Activated naive CD4-positive, alpha-beta T cell treated with anti-CD3 and anti-CD28 coated beads for 36 hours (primary cell): ENCODE results near the gene ABCB1. TPM values are rescaled to one million over a fixed set of nuclear protein-coding genes. Genes with fewer than 3 reads are reported as not detected.

Experiments used
- CTCF ChIA-PET: fragments of 350-600 bp; sonication (Branson Sonifier 250); formaldehyde crosslinking; loops from one replicate; lab custom pipeline; 2021; ENCODE audit warnings: antibody characterized with exemption; lab: Charles Lee
- DNase-seq: peaks from one replicate; pipeline ENCODE4 v3.0.0-alpha.2; 2020
- H3K27ac Mint-ChIP-seq: one replicate; pipeline ENCODE4 v1.8.0; 2021; ENCODE audit warnings: mild to moderate bottlenecking, mixed read lengths
- H3K27me3 Mint-ChIP-seq: one replicate; pipeline ENCODE4 v1.8.0; 2021; ENCODE audit warnings: low read depth, mixed read lengths
- H3K36me3 Mint-ChIP-seq: one replicate; pipeline ENCODE4 v1.8.0; 2021; ENCODE audit warnings: low read depth, mixed read lengths
- H3K4me1 Mint-ChIP-seq: one replicate; pipeline ENCODE4 v1.8.0; 2021; ENCODE audit warnings: low read depth, mixed read lengths
- H3K4me3 Mint-ChIP-seq: one replicate; pipeline ENCODE4 v1.8.0; 2021; ENCODE audit warnings: mild to moderate bottlenecking, moderate library complexity, mixed read lengths
- H3K9me3 Mint-ChIP-seq: one replicate; pipeline ENCODE4 v1.8.0; 2021; ENCODE audit warnings: mixed read lengths
- intact Hi-C: fragments of 100-400 bp; cut with micrococcal nuclease; formaldehyde crosslinking; loops from one replicate; pipeline ENCODE4 v1.15.1; 2023
- total RNA-seq, 2 experiments: library from RNA; stranded (reverse); gene quantifications; one replicate each; pipeline ENCODE4 v1.2.3, GENCODE V29; 2021

Gene ABCB1
- total RNA-seq, 2 experiments from 2014 or later = 2.3 to 3.5 TPM

GRCh38 chr7:87599336-87599735 is 1.3 kb downstream of the ABCB1 start:
- Mint-ChIP-seq H3K36me3 (no peaks in the 10 kb centered on the region), H3K27ac (no peak overlapping the region), H3K4me1 (peaks cover 20% of the 10 kb centered on the region), H3K9me3 (no peaks in the 10 kb centered on the region), H3K27me3 (peaks cover 5% of the 10 kb centered on the region), H3K4me3 (peak overlapping the region; percentile 84)
- intact Hi-C loops = loop anchor here (10.0 kb wide), 1 partner anchor 625 kb away; no protein-coding TSS in a partner anchor
- DNase-seq = peak; percentile 55
- CTCF ChIA-PET = interaction anchor here (0.9 to 1.7 kb wide), 4 partner anchors 8 to 184 kb away, joined by 3 to 7 read pairs (median 4); no protein-coding TSS in a partner anchor

GRCh38 chr7:87598234-87599009 is 2.3 kb downstream of the ABCB1 start:
- H3K4me3 Mint-ChIP-seq = peak overlapping the region; percentile 35
- DNase-seq = no peak
- H3K9me3 Mint-ChIP-seq = no peaks in the 10 kb centered on the region
- H3K36me3 Mint-ChIP-seq = no peaks in the 10 kb centered on the region
- peaks cover 20% of the 10 kb centered on the region for H3K4me1 Mint-ChIP-seq
- peaks cover 5% of the 10 kb centered on the region for H3K27me3 Mint-ChIP-seq
- intact Hi-C loops = loop anchor here (10.0 kb wide), 1 partner anchor 624 kb away; no protein-coding TSS in a partner anchor
- H3K27ac Mint-ChIP-seq = no peak overlapping the region
- CTCF ChIA-PET = interaction anchor here (1.2 kb wide), 1 partner anchor 21 kb away, joined by 4 read pairs; no protein-coding TSS in a partner anchor

GRCh38 chr7:87596696-87597095 is 4.0 kb downstream of the ABCB1 start:
- DNase-seq = no peak
- Mint-ChIP-seq H3K36me3 (no peaks in the 10 kb centered on the region), H3K4me3 (no peak overlapping the region), H3K9me3 (no peaks in the 10 kb centered on the region), H3K27me3 (peaks cover 2% of the 10 kb centered on the region), H3K27ac (no peak overlapping the region), H3K4me1 (peaks cover 19% of the 10 kb centered on the region)
- CTCF ChIA-PET = no interaction called here
- intact Hi-C loops = loop anchor here (1.0 to 10.0 kb wide), 2 partner anchors 251 to 622 kb away; partner anchors contain the start of gene CROT

GRCh38 chr7:87596136-87596535 is 4.5 kb downstream of the ABCB1 start:
- H3K4me1 Mint-ChIP-seq = peaks cover 16% of the 10 kb centered on the region
- CTCF ChIA-PET = no interaction called here
- DNase-seq = no peak
- H3K9me3 Mint-ChIP-seq = no peaks in the 10 kb centered on the region
- H3K27me3 Mint-ChIP-seq = peaks cover 2% of the 10 kb centered on the region
- H3K4me3 Mint-ChIP-seq = no peak overlapping the region
- no peak overlapping the region for H3K27ac Mint-ChIP-seq
- no peaks in the 10 kb centered on the region for H3K36me3 Mint-ChIP-seq
- intact Hi-C loops = loop anchor here (10.0 kb wide), 1 partner anchor 621 kb away; no protein-coding TSS in a partner anchor

GRCh38 chr7:87592300-87592699 is 8.4 kb downstream of the ABCB1 start:
- Mint-ChIP-seq H3K36me3 (no peaks in the 10 kb centered on the region), H3K27ac (no peak overlapping the region), H3K27me3 (no peaks in the 10 kb centered on the region), H3K4me3 (no peak overlapping the region), H3K4me1 (no peaks in the 10 kb centered on the region), H3K9me3 (no peaks in the 10 kb centered on the region)
- intact Hi-C loops = loop anchor here (5.0 to 10.0 kb wide), 2 partner anchors 35 to 617 kb away; partner anchors contain the start of gene RUNDC3B
- DNase-seq = no peak
- CTCF ChIA-PET = interaction anchor here (1.8 kb wide), 1 partner anchor 8 kb away, joined by 7 read pairs; the partner anchor contains the start of gene ABCB1

GRCh38 chr7:87591211-87591610 is 9.5 kb downstream of the ABCB1 start:
- no peak for DNase-seq
- H3K27me3 Mint-ChIP-seq = no peaks in the 10 kb centered on the region
- H3K36me3 Mint-ChIP-seq = no peaks in the 10 kb centered on the region
- no peak overlapping the region for H3K27ac Mint-ChIP-seq
- intact Hi-C loops = loop anchor here (5.0 to 10.0 kb wide), 2 partner anchors 36 to 616 kb away; partner anchors contain the start of gene RUNDC3B
- H3K4me3 Mint-ChIP-seq = no peak overlapping the region
- CTCF ChIA-PET = interaction anchor here (1.8 kb wide), 1 partner anchor 9 kb away, joined by 7 read pairs; the partner anchor contains the start of gene ABCB1
- no peaks in the 10 kb centered on the region for H3K9me3 Mint-ChIP-seq
- peaks cover 4% of the 10 kb centered on the region for H3K4me1 Mint-ChIP-seq

GRCh38 chr7:87590578-87590977 is 10.1 kb downstream of the ABCB1 start:
- intact Hi-C loops = loop anchor here (5.0 to 10.0 kb wide), 2 partner anchors 37 to 616 kb away; partner anchors contain the start of gene RUNDC3B
- no peak overlapping the region for H3K4me3 Mint-ChIP-seq
- DNase-seq = no peak
- no peak overlapping the region for H3K27ac Mint-ChIP-seq
- H3K9me3 Mint-ChIP-seq = no peaks in the 10 kb centered on the region
- CTCF ChIA-PET = interaction anchor here (1.8 kb wide), 1 partner anchor 10 kb away, joined by 7 read pairs; the partner anchor contains the start of gene ABCB1
- H3K27me3 Mint-ChIP-seq = no peaks in the 10 kb centered on the region
- peaks cover 7% of the 10 kb centered on the region for H3K4me1 Mint-ChIP-seq
- H3K36me3 Mint-ChIP-seq = no peaks in the 10 kb centered on the region

- Mint-ChIP-seq H3K36me3 (no peaks in the 10 kb centered on the region), H3K27ac (no peak overlapping the region), H3K27me3 (no peaks in the 10 kb centered on the region), H3K4me1 (peaks cover 7% of the 10 kb centered on the region), H3K4me3 (no peak overlapping the region), H3K9me3 (no peaks in the 10 kb centered on the region)
- CTCF ChIA-PET = interaction anchor here (1.4 kb wide), 1 partner anchor 10 kb away, joined by 4 read pairs; no protein-coding TSS in a partner anchor
- no peak for DNase-seq
- intact Hi-C loops = loop anchor here (5.0 to 10.0 kb wide), 2 partner anchors 38 to 615 kb away; partner anchors contain the start of gene RUNDC3B
These were observed 11.1 kb downstream of the ABCB1 start for GRCh38 chr7:87589631-87590030.

- Mint-ChIP-seq H3K4me1 (peaks cover 7% of the 10 kb centered on the region), H3K27ac (no peak overlapping the region), H3K27me3 (no peaks in the 10 kb centered on the region), H3K36me3 (peaks cover 5% of the 10 kb centered on the region), H3K9me3 (no peaks in the 10 kb centered on the region), H3K4me3 (no peak overlapping the region)
- intact Hi-C loops = no loop called here
- no peak for DNase-seq
- CTCF ChIA-PET = no interaction called here
These were observed 19.0 kb downstream of the ABCB1 start for GRCh38 chr7:87581723-87582122.

GRCh38 chr7:87580636-87581035 is 20.0 kb downstream of the ABCB1 start:
- H3K4me1 Mint-ChIP-seq = peaks cover 1% of the 10 kb centered on the region
- peaks cover 5% of the 10 kb centered on the region for H3K36me3 Mint-ChIP-seq
- intact Hi-C loops = no loop called here
- H3K4me3 Mint-ChIP-seq = no peak overlapping the region
- H3K27ac Mint-ChIP-seq = no peak overlapping the region
- no peaks in the 10 kb centered on the region for H3K9me3 Mint-ChIP-seq
- DNase-seq = no peak
- H3K27me3 Mint-ChIP-seq = no peaks in the 10 kb centered on the region
- CTCF ChIA-PET = interaction anchor here (0.5 to 0.6 kb wide), 2 partner anchors 15 to 65 kb away, joined by 3 read pairs; no protein-coding TSS in a partner anchor

- Mint-ChIP-seq H3K27ac (no peak overlapping the region), H3K27me3 (no peaks in the 10 kb centered on the region), H3K4me1 (peaks cover 14% of the 10 kb centered on the region), H3K36me3 (peaks cover 6% of the 10 kb centered on the region), H3K4me3 (no peak overlapping the region), H3K9me3 (peaks cover 2% of the 10 kb centered on the region)
- CTCF ChIA-PET = interaction anchor here (1.3 kb wide), 1 partner anchor 11 kb away, joined by 5 read pairs; no protein-coding TSS in a partner anchor
- no peak for DNase-seq
- intact Hi-C loops = loop anchor here (2.0 kb wide), 1 partner anchor 25 kb away; the partner anchor contains the start of gene ABCB1
These were observed 25.2 kb downstream of the ABCB1 start for GRCh38 chr7:87575521-87575920.

- intact Hi-C loops = loop anchor here (1.0 to 2.0 kb wide), 2 partner anchors 26 to 54 kb away; partner anchors contain the start of genes ABCB1 and RUNDC3B
- DNase-seq = peak; percentile 30
- Mint-ChIP-seq H3K9me3 (peaks cover 2% of the 10 kb centered on the region), H3K4me3 (no peak overlapping the region), H3K4me1 (peaks cover 14% of the 10 kb centered on the region), H3K27ac (no peak overlapping the region), H3K36me3 (peaks cover 3% of the 10 kb centered on the region), H3K27me3 (no peaks in the 10 kb centered on the region)
- CTCF ChIA-PET = interaction anchor here (1.2 kb wide), 1 partner anchor 13 kb away, joined by 3 read pairs; no protein-coding TSS in a partner anchor
These were observed 26.1 kb downstream of the ABCB1 start for GRCh38 chr7:87574630-87575029.
